GM12872 (cell line): ENCODE results near the gene ASTN2.

ENCODE experiments used
- TF ChIP-seq, protein P1 (sequence below): IDR thresholded peaks from 3 replicates; pipeline ENCODE4 v1.5.1; 2011; ENCODE audit warnings: low read depth, mild to moderate bottlenecking, low read length, moderate library complexity; ENCODE audit not compliant: insufficient read depth

The ASTN2 gene

DNA sequence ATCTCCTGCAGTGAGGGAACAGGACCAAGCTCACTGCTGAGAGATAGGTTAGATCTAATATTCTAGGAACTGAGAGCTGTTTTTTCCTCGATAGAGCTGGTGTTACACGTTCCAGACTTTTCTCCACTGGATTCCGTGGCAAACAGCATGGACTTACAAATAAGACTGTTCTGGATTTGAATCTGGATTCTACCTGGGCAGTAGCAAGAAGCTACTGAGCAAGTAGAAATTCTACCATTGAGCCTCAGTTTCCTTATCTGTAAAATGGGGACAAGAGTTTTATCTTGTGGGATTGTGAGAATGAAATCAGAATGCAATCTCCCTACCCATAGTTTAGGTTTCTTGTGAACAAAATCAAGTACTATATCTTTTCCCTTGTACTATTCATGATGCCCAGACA is 966.4 kb downstream of the ASTN2 start:
- TF ChIP-seq, protein P1, sequence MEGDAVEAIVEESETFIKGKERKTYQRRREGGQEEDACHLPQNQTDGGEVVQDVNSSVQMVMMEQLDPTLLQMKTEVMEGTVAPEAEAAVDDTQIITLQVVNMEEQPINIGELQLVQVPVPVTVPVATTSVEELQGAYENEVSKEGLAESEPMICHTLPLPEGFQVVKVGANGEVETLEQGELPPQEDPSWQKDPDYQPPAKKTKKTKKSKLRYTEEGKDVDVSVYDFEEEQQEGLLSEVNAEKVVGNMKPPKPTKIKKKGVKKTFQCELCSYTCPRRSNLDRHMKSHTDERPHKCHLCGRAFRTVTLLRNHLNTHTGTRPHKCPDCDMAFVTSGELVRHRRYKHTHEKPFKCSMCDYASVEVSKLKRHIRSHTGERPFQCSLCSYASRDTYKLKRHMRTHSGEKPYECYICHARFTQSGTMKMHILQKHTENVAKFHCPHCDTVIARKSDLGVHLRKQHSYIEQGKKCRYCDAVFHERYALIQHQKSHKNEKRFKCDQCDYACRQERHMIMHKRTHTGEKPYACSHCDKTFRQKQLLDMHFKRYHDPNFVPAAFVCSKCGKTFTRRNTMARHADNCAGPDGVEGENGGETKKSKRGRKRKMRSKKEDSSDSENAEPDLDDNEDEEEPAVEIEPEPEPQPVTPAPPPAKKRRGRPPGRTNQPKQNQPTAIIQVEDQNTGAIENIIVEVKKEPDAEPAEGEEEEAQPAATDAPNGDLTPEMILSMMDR, result no peak

DNA sequence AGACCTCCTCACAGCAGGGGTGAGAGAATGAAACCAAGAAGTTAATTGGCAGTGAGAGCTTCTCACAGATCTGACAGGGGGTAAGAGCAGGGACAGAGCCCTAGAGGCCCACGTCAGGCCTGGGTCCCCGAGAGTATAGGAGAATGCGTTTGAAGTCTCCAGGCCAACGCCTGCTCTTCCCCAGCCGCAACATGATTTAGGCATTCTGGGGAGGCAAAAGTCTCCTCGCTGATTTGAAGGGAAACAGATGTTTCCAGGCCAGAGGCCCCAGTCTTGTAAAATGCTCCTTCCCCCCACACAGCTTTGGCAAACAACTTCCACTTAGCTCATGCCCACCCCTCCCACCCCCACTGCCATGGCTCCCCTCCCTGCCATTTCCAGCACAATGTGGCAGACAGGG is 966.9 kb downstream of the ASTN2 start:
- TF ChIP-seq, protein P1, result no peak

DNA sequence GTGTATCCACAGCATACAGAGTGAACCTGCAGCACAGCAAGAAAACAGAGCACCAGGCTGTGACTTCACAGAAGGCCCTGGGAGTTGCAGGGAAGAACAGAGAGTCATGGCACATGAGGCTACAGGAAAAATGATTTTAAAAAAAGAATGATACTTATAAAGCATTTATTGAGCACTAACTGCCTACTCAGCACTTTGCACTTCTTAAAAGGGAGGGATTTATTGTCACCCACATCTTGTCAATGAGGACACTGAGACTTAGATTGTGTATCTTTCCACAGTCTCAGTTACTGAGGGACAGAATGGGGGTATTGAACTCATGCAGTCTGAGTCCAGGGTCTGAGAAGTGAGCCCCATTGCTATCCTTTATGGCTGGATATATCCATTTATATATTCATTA is 972.3 kb downstream of the ASTN2 start:
- TF ChIP-seq, protein P1, result no peak

DNA sequence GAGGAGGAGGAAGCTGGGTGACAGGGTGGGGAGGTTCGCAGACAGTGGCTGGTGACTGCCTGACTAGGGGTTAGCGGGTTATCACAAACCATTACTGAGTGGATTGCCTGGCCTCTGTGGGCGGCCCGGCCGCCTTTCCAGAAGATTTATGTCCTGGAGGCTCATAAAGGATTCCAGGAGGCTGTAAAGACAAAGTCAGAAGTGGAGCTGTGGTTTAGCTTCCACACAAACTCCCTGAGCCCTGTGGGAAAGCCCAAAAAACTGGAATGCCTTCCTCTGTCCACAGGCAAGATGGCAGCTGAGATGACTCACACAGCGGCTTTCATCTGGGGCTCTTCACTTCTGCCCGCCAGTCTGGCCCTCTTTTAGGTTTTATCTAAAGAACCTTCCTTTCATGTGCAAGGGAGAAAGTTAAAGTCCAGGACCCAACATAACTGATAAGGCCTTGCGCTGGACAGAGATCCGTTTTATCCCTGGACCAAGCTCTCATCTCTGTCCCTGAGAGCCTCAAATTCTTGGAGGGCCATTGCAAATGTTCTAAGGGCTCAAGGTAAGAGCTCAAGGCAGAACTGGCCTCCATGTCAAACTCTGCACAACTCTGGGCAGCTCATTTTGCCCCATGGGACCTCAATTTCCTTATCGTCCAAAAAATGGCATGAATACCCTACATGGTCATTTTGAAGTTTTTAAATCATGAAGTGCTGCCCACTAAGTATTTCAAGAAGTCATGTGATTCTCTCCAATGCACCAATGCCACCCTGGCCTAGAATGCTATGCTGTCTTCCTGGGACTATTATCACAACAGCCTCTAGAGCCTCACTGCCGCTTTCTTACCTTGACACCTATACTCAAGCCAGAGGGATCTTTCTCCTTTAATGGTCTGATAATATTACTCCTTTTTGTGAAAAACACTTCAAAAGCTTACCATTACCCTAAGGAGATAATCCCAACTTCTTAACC is 977.2 kb downstream of the ASTN2 start:
- TF ChIP-seq, protein P1, result no peak

DNA sequence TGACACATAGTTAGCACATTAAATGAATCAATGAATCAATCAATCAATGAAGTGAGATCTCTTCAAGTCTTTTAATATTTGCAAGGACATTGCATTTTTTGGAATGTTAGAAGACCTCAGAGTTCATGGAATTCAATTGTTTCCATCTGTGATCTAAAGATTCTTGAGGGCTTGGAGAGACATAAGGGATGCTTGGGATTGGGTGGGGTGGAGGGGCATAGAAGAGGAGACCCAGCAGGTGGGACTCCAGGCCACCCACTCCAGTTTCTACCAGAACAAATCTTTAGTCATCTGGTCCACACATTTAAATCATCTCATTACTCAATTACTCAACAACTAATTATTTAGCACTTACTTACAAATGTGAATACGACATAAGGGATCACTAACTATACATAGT is 978.7 kb downstream of the ASTN2 start:
- TF ChIP-seq, protein P1, result no peak

DNA sequence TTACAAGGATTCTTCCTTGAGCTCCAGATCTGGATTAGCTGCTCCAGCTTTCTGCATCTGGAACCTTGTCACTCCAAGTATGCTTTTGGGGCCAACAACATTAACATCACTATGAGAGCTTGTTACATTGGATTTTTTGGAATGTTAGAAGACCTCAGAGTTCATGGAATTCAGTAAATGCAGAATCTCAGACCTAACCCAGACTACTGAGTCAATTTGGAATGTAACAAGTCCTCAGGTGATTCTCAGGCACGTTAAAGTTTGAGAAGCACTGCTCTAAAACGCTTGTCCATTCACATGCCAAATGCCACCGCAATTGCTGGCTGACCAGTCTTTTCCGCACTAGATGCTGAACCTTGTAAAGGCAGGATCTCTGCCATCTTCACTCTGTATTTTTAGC is 979.2 kb downstream of the ASTN2 start:
- TF ChIP-seq, protein P1, result no peak

DNA sequence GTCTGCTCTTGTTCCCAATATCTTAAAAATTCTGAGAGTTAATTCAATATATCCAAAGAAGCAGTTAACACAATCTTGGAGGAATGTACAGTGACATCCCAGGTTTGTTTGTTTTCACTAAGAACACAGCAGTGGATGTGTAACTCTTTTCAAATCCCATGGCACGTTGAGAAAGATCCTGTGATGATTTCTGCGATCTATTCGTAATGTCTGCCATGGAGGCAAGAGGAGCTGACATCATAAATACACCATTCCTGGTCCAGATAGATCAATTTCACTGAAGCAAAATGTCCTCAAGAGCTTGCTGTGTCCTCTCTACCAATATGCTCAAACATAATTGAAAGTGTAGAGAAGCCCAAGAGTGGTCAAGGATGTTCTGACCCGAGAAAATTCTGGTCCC is 980.5 kb downstream of the ASTN2 start:
- TF ChIP-seq, protein P1, result no peak
